Rectal smooth muscle tissue (tissue), 1 donor: ENCODE measurements around the gene EDRF1.

Source experiments
- H3K27ac ChIP-seq: one replicate; pipeline ENCODE4 v1.7.0; 2013; ENCODE audit warnings: low read depth, low read length, inconsistent platforms
- H3K27me3 ChIP-seq: one replicate; pipeline ENCODE4 v1.7.0; 2013; ENCODE audit warnings: low read length; ENCODE audit not compliant: control insufficient read depth, insufficient read depth
- H3K36me3 ChIP-seq: one replicate; pipeline ENCODE4 v1.7.0; 2013; ENCODE audit warnings: low read length; ENCODE audit not compliant: control insufficient read depth, insufficient read depth
- H3K4me1 ChIP-seq: one replicate; pipeline ENCODE4 v1.7.0; 2013; ENCODE audit warnings: low read length; ENCODE audit not compliant: control insufficient read depth, insufficient read depth
- H3K4me3 ChIP-seq: one replicate; pipeline ENCODE4 v1.7.0; 2013; ENCODE audit warnings: low read length
- H3K9ac ChIP-seq: one replicate; pipeline ENCODE4 v1.7.0; 2013; ENCODE audit warnings: low read length

The EDRF1 gene

DNA sequence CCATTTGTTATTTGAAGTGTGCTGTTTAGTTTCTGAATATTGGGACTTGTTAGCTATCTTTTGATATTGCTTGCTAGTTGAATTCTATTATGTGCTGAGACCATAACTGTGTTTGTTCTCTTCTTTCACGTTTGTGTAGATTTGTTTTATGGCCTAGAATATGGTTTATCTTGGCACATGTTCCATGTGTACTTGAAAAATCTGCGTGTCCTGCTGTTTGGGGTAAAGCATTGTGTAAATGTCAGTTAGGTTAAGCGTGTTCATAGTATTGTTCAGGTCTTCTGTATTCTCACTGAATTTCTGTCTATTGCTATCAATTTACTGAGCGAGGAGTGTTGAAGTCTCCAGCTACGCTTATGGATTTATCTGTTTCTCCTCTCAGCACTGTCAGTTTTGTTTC is 36.7 kb downstream of the EDRF1 start:
- no peak overlapping the region for H3K4me3 ChIP-seq
- peaks cover 2% of the 10 kb centered on the region for H3K4me1 ChIP-seq
- H3K27ac ChIP-seq = no peak overlapping the region
- peaks cover 23% of the 10 kb centered on the region for H3K36me3 ChIP-seq
- H3K27me3 ChIP-seq = no peaks in the 10 kb centered on the region
- H3K9ac ChIP-seq = no peak overlapping the region

GRCh38 chr10:125756853-125757487 is 37.5 kb downstream of the EDRF1 start:
- H3K4me1 ChIP-seq = peaks cover 2% of the 10 kb centered on the region
- H3K27me3 ChIP-seq = no peaks in the 10 kb centered on the region
- peaks cover 22% of the 10 kb centered on the region for H3K36me3 ChIP-seq
- H3K27ac ChIP-seq = no peak overlapping the region
- no peak overlapping the region for H3K9ac ChIP-seq
- H3K4me3 ChIP-seq = no peak overlapping the region

DNA sequence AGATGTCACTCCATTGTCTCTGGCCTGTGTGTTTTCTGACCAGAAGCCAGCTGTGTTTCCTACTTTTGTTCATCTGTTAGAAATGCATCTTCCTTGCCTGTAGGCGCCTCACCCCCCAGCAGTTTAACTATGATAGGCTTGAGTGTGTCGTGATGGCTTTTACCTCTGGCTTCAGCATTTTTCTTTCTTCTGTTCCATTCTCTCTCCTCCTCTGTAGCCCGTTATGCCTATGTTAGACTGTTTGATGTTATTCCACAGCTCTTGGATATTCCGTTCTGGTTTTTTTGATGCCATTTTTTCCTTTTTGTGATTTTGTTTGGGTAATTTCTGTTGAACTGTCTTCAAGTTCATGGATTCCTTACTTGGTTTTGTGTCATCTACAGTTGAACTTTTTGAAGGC is 38.2 kb downstream of the EDRF1 start:
- Histone ChIP-seq H3K4me1 (peaks cover 2% of the 10 kb centered on the region), H3K27ac (no peak overlapping the region), H3K4me3 (no peak overlapping the region), H3K36me3 (peaks cover 19% of the 10 kb centered on the region), H3K27me3 (no peaks in the 10 kb centered on the region), H3K9ac (no peak overlapping the region)

DNA sequence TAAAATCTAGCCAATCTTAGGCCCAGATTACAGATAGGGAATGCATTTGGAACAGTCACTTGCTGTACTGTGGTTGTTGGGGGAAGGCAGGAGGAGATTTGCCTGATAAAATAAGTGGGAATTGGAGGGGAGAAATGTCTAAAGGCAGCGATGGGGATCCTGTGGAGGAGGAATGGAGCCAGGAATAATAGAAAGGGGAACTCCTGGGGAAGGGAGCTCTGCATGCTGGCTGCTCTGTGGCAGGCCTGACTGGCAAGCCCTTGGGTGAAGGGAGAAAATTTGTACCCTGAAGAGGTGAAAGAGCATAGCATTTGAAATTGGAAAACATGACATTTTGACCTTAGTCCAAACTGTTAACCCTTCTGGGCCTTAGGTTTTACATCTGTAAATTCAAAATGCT is 42.5 kb downstream of the EDRF1 start:
- peaks cover 23% of the 10 kb centered on the region for H3K36me3 ChIP-seq
- H3K27ac ChIP-seq = no peak overlapping the region
- H3K27me3 ChIP-seq = no peaks in the 10 kb centered on the region
- peaks cover 2% of the 10 kb centered on the region for H3K4me1 ChIP-seq
- no peak overlapping the region for H3K9ac ChIP-seq
- no peak overlapping the region for H3K4me3 ChIP-seq

GRCh38 chr10:125762692-125763648 is 43.5 kb downstream of the EDRF1 start:
- Histone ChIP-seq H3K36me3 (peaks cover 19% of the 10 kb centered on the region), H3K4me1 (no peaks in the 10 kb centered on the region), H3K27me3 (no peaks in the 10 kb centered on the region), H3K4me3 (no peak overlapping the region), H3K27ac (no peak overlapping the region), H3K9ac (no peak overlapping the region)

- Histone ChIP-seq H3K9ac (no peak overlapping the region), H3K4me1 (peaks cover 12% of the 10 kb centered on the region), H3K27me3 (no peaks in the 10 kb centered on the region), H3K27ac (no peak overlapping the region), H3K36me3 (peaks cover 10% of the 10 kb centered on the region), H3K4me3 (no peak overlapping the region)
Observed at GRCh38 chr10:125765835-125766234, 46.3 kb downstream of the EDRF1 start.

DNA sequence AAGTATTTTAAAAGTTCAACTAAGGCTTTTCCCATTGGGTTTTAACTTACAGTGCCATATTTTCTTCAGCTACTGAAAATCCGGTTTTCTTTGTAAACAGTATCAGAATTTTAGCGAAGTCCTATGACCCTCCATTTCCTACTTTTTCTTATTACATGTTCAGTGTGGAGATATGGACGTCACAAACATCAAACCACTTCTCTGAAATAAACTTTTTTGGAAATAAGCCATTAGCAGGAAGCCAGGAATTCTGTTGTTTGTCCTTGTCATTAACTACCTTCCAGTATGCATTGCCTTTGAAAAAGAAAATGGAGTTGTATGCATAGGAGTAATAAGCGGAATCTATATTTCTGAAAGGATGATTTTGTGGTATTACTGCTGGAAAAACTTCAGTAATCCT is 47.0 kb downstream of the EDRF1 start:
- Histone ChIP-seq H3K4me1 (peaks cover 12% of the 10 kb centered on the region), H3K27ac (no peak overlapping the region), H3K27me3 (no peaks in the 10 kb centered on the region), H3K36me3 (peaks cover 10% of the 10 kb centered on the region), H3K9ac (no peak overlapping the region), H3K4me3 (no peak overlapping the region)

GRCh38 chr10:125768219-125768855 is 48.8 kb downstream of the EDRF1 start:
- H3K9ac ChIP-seq = no peak overlapping the region
- H3K27me3 ChIP-seq = no peaks in the 10 kb centered on the region
- no peak overlapping the region for H3K4me3 ChIP-seq
- peak overlapping the region; percentile 65 for H3K27ac ChIP-seq
- peaks cover 12% of the 10 kb centered on the region for H3K4me1 ChIP-seq
- peaks cover 8% of the 10 kb centered on the region for H3K36me3 ChIP-seq

DNA sequence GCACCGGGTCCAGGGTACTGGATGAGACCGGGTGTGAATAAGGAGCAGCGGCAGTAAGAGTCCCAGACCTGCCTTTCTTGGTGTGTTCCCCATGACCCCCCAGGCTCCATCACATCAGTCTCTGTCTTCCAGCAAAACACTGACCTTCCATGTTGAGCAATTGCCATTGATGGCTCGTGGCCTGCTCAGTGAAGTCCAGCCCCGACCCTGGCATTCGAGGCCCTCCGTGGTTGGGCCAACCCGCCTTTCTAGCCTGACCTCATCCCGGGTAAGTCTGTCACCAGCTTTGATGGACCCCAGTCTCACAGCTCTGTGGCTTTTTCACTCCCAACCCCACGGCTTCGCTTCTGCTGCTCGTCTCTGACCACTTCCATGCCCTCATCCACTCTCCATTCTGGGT is 49.7 kb downstream of the EDRF1 start:
- Histone ChIP-seq H3K36me3 (peaks cover 3% of the 10 kb centered on the region), H3K27ac (peak overlapping the region; percentile 65), H3K27me3 (no peaks in the 10 kb centered on the region), H3K9ac (no peak overlapping the region), H3K4me1 (peaks cover 12% of the 10 kb centered on the region), H3K4me3 (no peak overlapping the region)

- H3K4me3 ChIP-seq = no peak overlapping the region
- no peak overlapping the region for H3K27ac ChIP-seq
- no peak overlapping the region for H3K9ac ChIP-seq
- no peaks in the 10 kb centered on the region for H3K36me3 ChIP-seq
- H3K4me1 ChIP-seq = peaks cover 12% of the 10 kb centered on the region
- no peaks in the 10 kb centered on the region for H3K27me3 ChIP-seq
Observed at GRCh38 chr10:125770844-125771243, 51.3 kb downstream of the EDRF1 start.

DNA sequence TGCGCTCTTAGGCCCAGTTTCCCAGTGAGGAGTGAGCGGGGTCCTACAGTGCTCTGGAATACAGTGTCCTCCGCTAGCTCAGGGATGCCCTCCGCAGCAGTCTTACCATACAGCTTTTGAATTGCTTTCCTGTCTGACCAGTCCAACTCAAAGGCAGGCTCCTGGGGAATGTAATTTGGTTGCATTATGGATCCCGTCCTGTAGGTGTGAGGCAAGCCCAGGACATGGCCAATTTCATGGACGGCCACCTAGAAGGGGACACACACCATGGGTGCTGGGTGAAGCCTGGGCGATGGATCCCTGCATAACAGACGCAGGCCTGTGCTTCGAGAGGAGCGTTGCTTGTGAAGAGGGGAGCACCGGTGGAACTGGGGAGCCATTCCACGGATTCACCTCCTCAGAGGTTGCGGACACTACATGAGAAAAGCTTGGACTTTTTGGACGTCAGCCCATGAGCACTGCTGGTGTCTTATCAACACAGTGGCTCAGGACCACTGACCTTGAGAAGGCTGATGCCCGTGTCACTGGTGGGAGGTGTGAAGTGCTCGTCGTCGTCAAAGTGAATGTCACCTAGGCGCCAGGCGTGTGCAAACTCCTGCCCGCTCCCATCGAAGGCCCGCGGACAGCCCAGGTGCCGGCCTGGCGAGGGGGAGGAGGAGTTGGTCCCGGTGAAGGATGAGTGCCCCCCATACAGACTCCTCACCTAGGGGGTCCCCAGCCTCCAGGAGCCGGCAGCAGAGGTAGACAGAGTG is 52.8 kb downstream of the EDRF1 start:
- Histone ChIP-seq H3K4me1 (peaks cover 12% of the 10 kb centered on the region), H3K4me3 (no peak overlapping the region), H3K27ac (no peak overlapping the region), H3K9ac (no peak overlapping the region), H3K36me3 (no peaks in the 10 kb centered on the region), H3K27me3 (no peaks in the 10 kb centered on the region)

GRCh38 chr10:125772864-125773180 is 53.3 kb downstream of the EDRF1 start:
- Histone ChIP-seq H3K4me1 (peaks cover 12% of the 10 kb centered on the region), H3K4me3 (no peak overlapping the region), H3K36me3 (no peaks in the 10 kb centered on the region), H3K9ac (no peak overlapping the region), H3K27me3 (no peaks in the 10 kb centered on the region), H3K27ac (no peak overlapping the region)
